GM20000 (cell line): Measurements from ENCODE around the gene POLR3B.

Source experiments
- DNase-seq: peaks from one replicate; pipeline ENCODE4 v3.0.0; 2012; ENCODE audit warnings: low spot score
- CTCF ChIP-seq: IDR thresholded peaks from 2 replicates; pipeline ENCODE4 v1.5.1; 2012; ENCODE audit warnings: mild to moderate bottlenecking, control low read depth; ENCODE audit errors: extremely low read depth, missing control alignments

The POLR3B gene

DNA sequence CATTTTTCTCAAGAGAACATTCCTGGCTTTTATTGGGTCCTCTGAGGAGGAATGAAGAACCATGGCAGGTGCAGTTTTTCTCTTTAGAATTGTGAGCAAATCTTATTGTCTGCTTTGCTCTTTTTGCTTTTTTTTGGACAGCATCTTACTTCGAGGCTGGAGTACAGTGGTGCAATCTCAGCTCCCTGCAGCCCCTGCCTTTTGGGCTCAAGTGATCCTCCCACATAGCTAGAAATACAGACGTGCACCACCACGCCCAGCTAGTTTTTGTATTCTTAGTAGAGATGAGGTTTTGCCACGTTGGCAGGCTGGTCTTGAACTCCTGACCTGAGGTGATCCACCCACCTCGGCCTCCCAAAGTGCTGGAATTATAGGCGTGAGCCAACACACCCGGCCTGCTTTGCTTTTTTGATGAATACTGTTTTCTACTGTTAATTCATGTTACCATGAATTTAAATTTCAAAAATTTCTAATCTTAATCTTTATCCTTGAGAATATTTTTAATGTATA, 71.5 kb downstream of the POLR3B start:
- no peak for TF ChIP-seq CTCF
- DNase-seq = no peak

- TF ChIP-seq CTCF = no peak
- no peak for DNase-seq
Observed at GRCh38 chr12:106429636-106430035, 72.1 kb downstream of the POLR3B start.

DNA sequence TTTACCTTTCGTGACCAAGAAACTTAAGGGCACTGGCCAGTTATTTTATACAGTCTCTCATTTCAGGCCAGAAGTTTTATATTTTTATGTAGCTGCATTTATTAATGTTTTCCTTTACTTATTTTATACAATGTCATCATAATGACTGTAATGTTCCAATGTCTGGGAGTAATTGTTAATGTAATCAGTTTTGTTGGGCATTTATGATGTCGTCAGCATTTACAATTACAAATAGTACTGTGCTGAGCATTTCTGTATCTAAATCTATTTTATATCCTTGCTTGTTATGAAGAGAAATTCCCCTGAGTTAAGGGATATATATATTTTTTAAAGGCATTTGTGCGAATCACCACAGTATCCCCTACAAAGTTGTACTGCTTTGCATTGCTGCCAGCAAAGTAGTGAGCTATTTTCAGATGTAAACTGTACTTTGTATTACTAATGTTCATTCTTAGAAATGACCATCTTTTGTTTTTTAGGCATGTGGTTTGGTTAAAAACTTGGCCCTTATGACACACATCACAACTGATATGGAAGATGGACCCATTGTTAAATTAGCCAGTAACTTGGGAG, 74.4 kb downstream of the POLR3B start:
- no peak for TF ChIP-seq CTCF

DNA sequence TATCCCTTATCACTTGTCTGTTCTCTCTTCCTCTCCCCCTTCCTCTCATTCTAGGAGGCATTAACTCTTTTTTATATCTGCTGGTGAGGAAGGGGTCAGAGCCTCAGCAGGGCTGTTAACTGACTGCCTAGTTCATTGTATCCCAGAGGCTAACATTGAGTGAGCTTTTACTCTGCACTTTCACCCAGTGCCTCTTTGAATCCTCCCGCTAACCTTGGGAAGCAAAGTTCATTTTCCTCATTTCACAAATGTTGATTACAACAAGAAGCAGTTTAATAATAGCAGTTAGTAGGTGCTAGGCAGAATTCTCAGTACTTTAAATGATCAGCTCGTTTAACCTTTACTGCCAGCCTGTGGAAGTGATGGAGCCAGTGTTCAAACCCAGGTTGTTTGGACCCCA, 75.5 kb downstream of the POLR3B start:
- no peak for DNase-seq
- TF ChIP-seq CTCF = no peak

More for the DNA sequence above, 74.4 kb downstream of the POLR3B start:
- no peak for DNase-seq

GRCh38 chr12:106434526-106434925, 77.0 kb downstream of the POLR3B start:
- no peak for DNase-seq
- TF ChIP-seq CTCF = no peak

DNA sequence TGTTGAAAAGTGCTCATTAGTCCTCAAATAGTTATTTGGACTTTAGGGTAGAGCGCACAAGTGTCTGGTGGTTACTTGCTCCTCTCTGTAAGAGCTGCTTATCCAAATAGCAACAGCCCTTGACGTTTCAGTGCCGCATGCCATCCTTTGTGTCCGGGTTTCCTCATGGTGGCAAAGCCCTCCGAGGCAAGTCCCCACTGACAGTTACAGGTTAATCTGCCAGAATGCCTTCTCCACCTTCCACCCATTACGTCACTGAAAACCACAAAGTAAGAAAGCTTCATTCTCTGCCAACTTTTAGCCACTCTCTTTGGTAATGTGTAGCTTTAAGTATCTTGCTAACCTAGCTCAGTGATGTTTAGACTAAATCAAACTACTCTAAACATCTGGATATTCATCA, 78.6 kb downstream of the POLR3B start:
- DNase-seq = no peak
- TF ChIP-seq CTCF = no peak

DNA sequence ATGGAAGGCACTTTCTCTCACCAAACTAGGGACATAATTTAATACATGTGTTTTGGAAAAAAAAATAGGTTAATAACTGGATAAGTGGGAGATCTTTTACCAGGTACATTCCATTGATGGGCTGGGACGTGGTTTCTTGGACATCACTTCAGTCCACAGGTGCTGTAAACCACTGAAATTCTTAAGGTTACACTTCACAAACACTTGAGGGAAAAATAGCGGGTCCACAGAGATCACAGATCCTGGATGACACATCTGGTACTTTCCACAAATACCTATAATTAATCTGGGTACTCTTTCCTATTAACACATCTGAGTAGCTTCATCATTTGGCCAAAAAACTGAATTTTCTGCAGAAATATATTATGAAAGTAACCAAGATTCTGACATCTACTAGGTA, 85.0 kb downstream of the POLR3B start:
- TF ChIP-seq CTCF = no peak
- no peak for DNase-seq
